T-cell (primary cell): ENCODE results near the gene ROR2. TPM values are rescaled to one million over a fixed set of nuclear protein-coding genes. Genes with fewer than 3 reads are reported as not detected.
A peak's percentile ranks its signal among the peaks of the same experiment; 100 is the strongest.

Experiments
- ATAC-seq, 4 experiments: fragments of 200-7000 bp in 3 of 4; fragments of 150-1000 bp in 1 of 4; cut with Tn5 transposase; replicated peaks in 1 of 4; 1 replicate in 3 of 4; 2 replicates in 1 of 4; pipeline ENCODE4 v1.10.0; 2021; ENCODE audit warnings: moderate library complexity in 3 of 4, mild to moderate bottlenecking in 2 of 4, moderate number of reproducible peaks in 1 of 4
- CTCF ChIA-PET, 2 donors: fragments of 300-600 bp; sonication (Branson Sonifier 250); formaldehyde crosslinking; loops; one replicate each; lab custom pipeline; 2022; ENCODE audit warnings: antibody characterized with exemption in 2 of 2; lab: Charles Lee
- POLR2A ChIA-PET, 2 donors: fragments of 300-600 bp; sonication (Branson Sonifier 250); formaldehyde crosslinking; loops; one replicate each; lab custom pipeline; 2022; ENCODE audit warnings: antibody characterized with exemption in 2 of 2; lab: Charles Lee
- DNase-seq, 35 experiments: peaks; one replicate each; pipeline versions ENCODE4 v3.0.0 to v3.0.0-alpha.2; 2013 to 2023
- H3K27ac ChIP-seq: one replicate; pipeline ENCODE4 v1.5.1; 2013; ENCODE audit warnings: low read length
- H3K27me3 ChIP-seq, 2 experiments: replicated peaks in 1 of 2; 1 replicate in 1 of 2; 2 replicates in 1 of 2; pipeline versions ENCODE4 v1.6.1 to v1.7.0; 2013; ENCODE audit warnings: low read length in 1 of 2, mixed read lengths in 1 of 2; ENCODE audit not compliant: control insufficient read depth in 2 of 2, insufficient read depth in 2 of 2; ENCODE audit errors: extremely low read depth in 1 of 2
- H3K36me3 ChIP-seq, 2 donors: 1 replicate in 1 of 2; 2 replicates in 1 of 2; pipeline versions ENCODE4 v1.6.1 to v1.7.0; 2013; ENCODE audit warnings: low read length in 1 of 2; ENCODE audit not compliant: control insufficient read depth in 2 of 2, insufficient read depth in 1 of 2; ENCODE audit errors: extremely low read depth in 1 of 2
- H3K4me1 ChIP-seq, 2 experiments: 1 replicate in 1 of 2; 2 replicates in 1 of 2; pipeline versions ENCODE4 v1.6.1 to v1.7.0; 2013; ENCODE audit warnings: low read length in 2 of 2, mixed read lengths in 1 of 2; ENCODE audit not compliant: insufficient read depth in 2 of 2, control insufficient read depth in 1 of 2; ENCODE audit errors: extremely low read depth in 1 of 2
- H3K4me3 ChIP-seq, 2 donors: 1 replicate in 1 of 2; 2 replicates in 1 of 2; pipeline versions ENCODE4 v1.5.1 to v1.7.0; 2013; ENCODE audit warnings: mild to moderate bottlenecking in 2 of 2, low read length in 1 of 2, moderate library complexity in 1 of 2; ENCODE audit not compliant: control insufficient read depth in 1 of 2; ENCODE audit errors: extremely low read depth in 1 of 2
- H3K9me3 ChIP-seq: 2 replicates; pipeline ENCODE4 v1.7.0; 2013
- H3K27ac Mint-ChIP-seq, 2 donors: one replicate each; pipeline ENCODE4 v1.8.0; 2020 to 2021; ENCODE audit warnings: mild to moderate bottlenecking in 2 of 2, mixed read lengths in 2 of 2
- H3K27me3 Mint-ChIP-seq, 2 donors: one replicate each; pipeline ENCODE4 v1.8.0; 2021 to 2022; ENCODE audit warnings: mixed read lengths in 2 of 2
- H3K36me3 Mint-ChIP-seq: one replicate; pipeline ENCODE4 v1.8.0; 2021; ENCODE audit warnings: mixed read lengths
- H3K4me1 Mint-ChIP-seq, 3 donors: one replicate each; pipeline ENCODE4 v1.8.0; 2020 to 2022; ENCODE audit warnings: mixed read lengths in 3 of 3, mild to moderate bottlenecking in 1 of 3
- H3K4me3 Mint-ChIP-seq, 3 donors: one replicate each; pipeline ENCODE4 v1.8.0; 2020 to 2022; ENCODE audit warnings: mild to moderate bottlenecking in 3 of 3, mixed read lengths in 3 of 3, moderate library complexity in 3 of 3
- H3K9me3 Mint-ChIP-seq, 3 donors: one replicate each; pipeline ENCODE4 v1.8.0; 2020 to 2022; ENCODE audit warnings: mixed read lengths in 3 of 3
- WGBS: methylation state at CpG from one replicate; pipeline ENCODE4 v1.1.5; 2013; ENCODE audit warnings: missing lambda C conversion rate; ENCODE audit not compliant: insufficient coverage; 5-methylcytosine and 5-hydroxymethylcytosine counted together
- total RNA-seq, 35 experiments: library from RNA in 6 of 35; stranded (reverse) in 6 of 35; fragments of 120-200 nt in 1 of 35; gene quantifications; one replicate each; pipeline versions ENCODE4 v1.2.1 to v1.2.4 and lab custom pipeline; 2013 to 2026

The ROR2 gene
- total RNA-seq, 5 donors from 2014 or later (not counting 1 experiment from before 2014, with no cell fraction given), result 0.07 to 0.28 (median 0.15) TPM; not detected in 1

GRCh38 chr9:91736898-91737601, 213.0 kb downstream of the ROR2 start:
- H3K4me3 Mint-ChIP-seq, result no peak overlapping the region
- Histone ChIP-seq H3K4me3 (no peak overlapping the region), H3K9me3 (no peaks in the 10 kb centered on the region), H3K36me3 (no peaks in the 10 kb centered on the region), H3K27ac (no peak overlapping the region), H3K27me3 (peaks cover 0 to 22% of the 10 kb centered on the region in 2 experiments), H3K4me1 (peaks cover 0 to 5% of the 10 kb centered on the region in 2 experiments)
- peak overlapping the region in 1 of 2 donors; percentile 9 for H3K27ac Mint-ChIP-seq
- H3K4me1 Mint-ChIP-seq, result no peaks in the 10 kb centered on the region
- no peak for ATAC-seq
- H3K27me3 Mint-ChIP-seq, result peaks cover 20 to 24% of the 10 kb centered on the region in 2 donors
- WGBS, result 84% methylated on average over 8 of the region's 16 CpGs
- H3K9me3 Mint-ChIP-seq, result no peaks in the 10 kb centered on the region
- ChIA-PET POLR2A (no interaction called here), CTCF (interaction anchor here in 1 of 2 donors (0.6 kb wide), 1 partner anchor 892 kb away, joined by 3 read pairs; no protein-coding TSS in a partner anchor)
- H3K36me3 Mint-ChIP-seq, result no peaks in the 10 kb centered on the region
- no peak for DNase-seq

GRCh38 chr9:91736311-91736710, 213.7 kb downstream of the ROR2 start:
- Histone ChIP-seq H3K36me3 (no peaks in the 10 kb centered on the region), H3K4me3 (no peak overlapping the region), H3K4me1 (peaks cover 0 to 5% of the 10 kb centered on the region in 2 experiments), H3K27ac (no peak overlapping the region), H3K9me3 (no peaks in the 10 kb centered on the region), H3K27me3 (peaks cover 0 to 22% of the 10 kb centered on the region in 2 experiments)
- H3K27ac Mint-ChIP-seq, result no peak overlapping the region
- no peak overlapping the region for H3K4me3 Mint-ChIP-seq
- DNase-seq (no peak), ATAC-seq (no peak)
- 56% methylated on average over 1 of the region's 5 CpGs for WGBS
- H3K4me1 Mint-ChIP-seq, result no peaks in the 10 kb centered on the region
- ChIA-PET CTCF (interaction anchor here in 1 of 2 donors (0.6 kb wide), 1 partner anchor 855 kb away, joined by 3 read pairs; no protein-coding TSS in a partner anchor), POLR2A (no interaction called here)
- H3K36me3 Mint-ChIP-seq, result no peaks in the 10 kb centered on the region
- no peaks in the 10 kb centered on the region for H3K9me3 Mint-ChIP-seq
- peaks cover 20 to 24% of the 10 kb centered on the region in 2 donors for H3K27me3 Mint-ChIP-seq

- no peaks in the 10 kb centered on the region for H3K9me3 Mint-ChIP-seq
- ATAC-seq (no peak), DNase-seq (no peak)
- no peak overlapping the region for H3K27ac Mint-ChIP-seq
- H3K4me3 Mint-ChIP-seq, result no peak overlapping the region
- Histone ChIP-seq H3K9me3 (no peaks in the 10 kb centered on the region), H3K27me3 (peaks cover 0 to 22% of the 10 kb centered on the region in 2 experiments), H3K27ac (no peak overlapping the region), H3K36me3 (no peaks in the 10 kb centered on the region), H3K4me3 (no peak overlapping the region), H3K4me1 (peaks cover 0 to 5% of the 10 kb centered on the region in 2 experiments)
- ChIA-PET POLR2A (interaction anchor here in 1 of 2 donors (0.6 kb wide), 1 partner anchor 173 kb away, joined by 3 read pairs; no protein-coding TSS in a partner anchor), CTCF (interaction anchor here (0.6 to 1.9 kb wide), 3 partner anchors 12 to 820 kb away, joined by 4 to 8 read pairs (median 6); no protein-coding TSS in a partner anchor)
- H3K27me3 Mint-ChIP-seq, result peaks cover 20 to 24% of the 10 kb centered on the region in 2 donors
- H3K36me3 Mint-ChIP-seq, result no peaks in the 10 kb centered on the region
- WGBS, result 83% methylated on average over 1 of the region's 1 CpG
- H3K4me1 Mint-ChIP-seq, result no peaks in the 10 kb centered on the region
These were observed 215.0 kb downstream of the ROR2 start for GRCh38 chr9:91735049-91735448.

- Mint-ChIP-seq H3K27me3 (peaks cover 20 to 24% of the 10 kb centered on the region in 2 donors), H3K4me3 (no peak overlapping the region), H3K9me3 (no peaks in the 10 kb centered on the region), H3K27ac (no peak overlapping the region), H3K36me3 (no peaks in the 10 kb centered on the region), H3K4me1 (no peaks in the 10 kb centered on the region)
- Histone ChIP-seq H3K27me3 (peaks cover 0 to 22% of the 10 kb centered on the region in 2 experiments), H3K4me3 (no peak overlapping the region), H3K4me1 (peaks cover 0 to 5% of the 10 kb centered on the region in 2 experiments), H3K27ac (no peak overlapping the region), H3K9me3 (no peaks in the 10 kb centered on the region), H3K36me3 (no peaks in the 10 kb centered on the region)
- POLR2A ChIA-PET, result interaction anchor here in 1 of 2 donors (0.6 kb wide), 1 partner anchor 172 kb away, joined by 3 read pairs; no protein-coding TSS in a partner anchor
- CTCF ChIA-PET, result interaction anchor here in 1 of 2 donors (1.9 kb wide), 1 partner anchor 820 kb away, joined by 4 read pairs; no protein-coding TSS in a partner anchor
- peak in 27 of 35 experiments; percentile 14 to 67 (median 37) for DNase-seq
- WGBS, result 6% methylated on average over 6 of the region's 14 CpGs
- peak in 3 of 4 experiments; percentile 36 to 43 (median 42) for ATAC-seq
These were observed 215.6 kb downstream of the ROR2 start for GRCh38 chr9:91734371-91734981.

- H3K4me1 Mint-ChIP-seq, result no peaks in the 10 kb centered on the region
These were observed 216.9 kb downstream of the ROR2 start for GRCh38 chr9:91733006-91733624.

More at GRCh38 chr9:91733006-91733624, 216.9 kb downstream of the ROR2 start:
- DNase-seq, result no peak
- ChIA-PET CTCF (interaction anchor here in 1 of 2 donors (1.9 kb wide), 1 partner anchor 818 kb away, joined by 4 read pairs; no protein-coding TSS in a partner anchor), POLR2A (no interaction called here)
- Mint-ChIP-seq H3K36me3 (no peaks in the 10 kb centered on the region), H3K4me3 (no peak overlapping the region), H3K9me3 (no peaks in the 10 kb centered on the region), H3K27ac (no peak overlapping the region), H3K27me3 (peaks cover 20 to 22% of the 10 kb centered on the region in 2 donors)
- no peak for ATAC-seq
- Histone ChIP-seq H3K9me3 (no peaks in the 10 kb centered on the region), H3K4me1 (peaks cover 0 to 5% of the 10 kb centered on the region in 2 experiments), H3K4me3 (no peak overlapping the region), H3K27me3 (peaks cover 0 to 22% of the 10 kb centered on the region in 2 experiments), H3K27ac (no peak overlapping the region), H3K36me3 (no peaks in the 10 kb centered on the region)
- 95% methylated on average over 24 of the region's 46 CpGs for WGBS
